SU-DHL-6 (cell line): Measurements from ENCODE around the gene FLAD1.
A peak's percentile ranks its signal among the peaks of the same experiment; 100 is the strongest.
"Not testable (repeated sequence)": the region's sequence is repeated elsewhere in the genome, so short reads cannot be mapped to it uniquely, and the experiment has no call there.

ENCODE experiments used
- H2AFZ ChIP-seq: fragments of 200-600 bp; sonication (generic); 2 replicates; pipeline ENCODE4 v1.6.1; 2014; ENCODE audit warnings: low read depth, mild to moderate bottlenecking, moderate library complexity, mixed read lengths, antibody characterized with exemption, low read length; ENCODE audit not compliant: severe bottlenecking
- H3F3A ChIP-seq: fragments of 200-600 bp; shearing (Covaris generic); 2 replicates; pipeline ENCODE4 v1.6.0; 2016; ENCODE audit warnings: antibody characterized with exemption, mild to moderate bottlenecking; ENCODE audit not compliant: insufficient read depth
- H3K27ac ChIP-seq: fragments of 200-600 bp; sonication (generic); 2 replicates; pipeline ENCODE4 v1.5.1; 2016; ENCODE audit warnings: low read depth, mild to moderate bottlenecking, low read length, moderate library complexity, mixed read lengths
- H3K27me3 ChIP-seq: fragments of 200-600 bp; sonication (generic), shearing (Covaris generic); 2 replicates; pipeline ENCODE4 v1.6.0; 2014; ENCODE audit warnings: mild to moderate bottlenecking, low read length
- H3K36me3 ChIP-seq: fragments of 200-600 bp; sonication (generic); 2 replicates; pipeline ENCODE4 v1.6.1; 2014; ENCODE audit warnings: mild to moderate bottlenecking, low read length, mixed read lengths
- H3K4me2 ChIP-seq: fragments of 300-600, 200-600 bp; shearing (Covaris generic), sonication (generic); 2 replicates; pipeline ENCODE4 v1.6.0; 2014; ENCODE audit warnings: low read length, low read depth, mild to moderate bottlenecking; ENCODE audit not compliant: poor library complexity, severe bottlenecking
- H3K4me3 ChIP-seq: fragments of 200-600 bp; sonication (generic); 2 replicates; pipeline ENCODE4 v1.5.1; 2014; ENCODE audit warnings: antibody characterized with exemption, low read length, mild to moderate bottlenecking, mixed read lengths; ENCODE audit not compliant: insufficient read depth, poor library complexity, severe bottlenecking
- H3K79me2 ChIP-seq: fragments of 200-600 bp; sonication (generic); 2 replicates; pipeline ENCODE4 v1.6.1; 2014; ENCODE audit warnings: mild to moderate bottlenecking, low read length, moderate library complexity; ENCODE audit not compliant: insufficient read depth
- H3K9ac ChIP-seq: fragments of 200-600 bp; sonication (generic); 2 replicates; pipeline ENCODE4 v1.7.0; 2014; ENCODE audit warnings: mild to moderate bottlenecking, low read length
- H3K9me2 ChIP-seq: fragments of 200-600 bp; sonication (generic); replicated peaks from 2 replicates; pipeline ENCODE4 v1.6.1; 2014; ENCODE audit warnings: low read length; ENCODE audit not compliant: insufficient read depth
- H3K9me3 ChIP-seq: fragments of 200-600 bp; sonication (generic); 2 replicates; pipeline ENCODE4 v1.6.1; 2014; ENCODE audit warnings: low read length, mixed read lengths; ENCODE audit not compliant: insufficient read depth
- H4K20me1 ChIP-seq: fragments of 200-600 bp; sonication (generic); 2 replicates; pipeline ENCODE4 v1.6.1; 2014; ENCODE audit warnings: low read depth, mild to moderate bottlenecking, antibody characterized with exemption, low read length, moderate library complexity, mixed read lengths
- EZH2phosphoT487 ChIP-seq: fragments of 200-600 bp; sonication (generic), shearing (Covaris generic); conservative IDR thresholded peaks from 2 replicates; pipeline ENCODE4 v1.6.1; 2018; ENCODE audit warnings: mild to moderate bottlenecking, antibody characterized with exemption, low read length, moderate library complexity, mixed read lengths
- TF ChIP-seq, protein P1 (sequence below): fragments of 200-600 bp; sonication (generic); IDR thresholded peaks from one replicate; pipeline ENCODE4 v1.5.1; 2017; ENCODE audit warnings: antibody characterized with exemption, mild to moderate bottlenecking, low read length, moderate library complexity; ENCODE audit not compliant: insufficient read depth, poor library complexity, severe bottlenecking

FLAD1 gene

DNA sequence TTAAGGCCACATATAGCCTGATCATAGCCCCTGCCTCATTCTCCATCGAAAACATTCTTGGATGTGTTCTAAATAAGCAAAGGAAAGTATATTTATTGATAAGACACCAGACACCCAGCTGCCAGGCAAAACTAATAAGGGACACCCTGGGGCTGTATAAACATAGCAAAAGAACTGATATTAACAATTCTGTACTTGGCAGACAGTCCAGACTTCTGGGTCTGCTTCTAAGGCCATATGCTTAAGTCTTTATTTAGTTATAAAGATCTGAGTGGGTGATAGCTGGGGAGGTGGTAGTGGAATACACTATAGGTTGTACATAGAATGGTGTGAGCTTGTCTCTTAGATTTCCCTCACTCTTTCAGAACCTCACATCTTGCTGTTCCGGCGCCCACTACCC, 4.8 kb upstream of the FLAD1 start:
- Histone ChIP-seq H3K27me3 (no peaks in the 10 kb centered on the region), H2AFZ (no peak overlapping the region), H3K27ac (no peak overlapping the region), H3K9me3 (no peaks in the 10 kb centered on the region), H3K79me2 (peaks cover 51% of the 10 kb centered on the region), H3K4me3 (no peak overlapping the region), H3K36me3 (peaks cover 7% of the 10 kb centered on the region), H3K9ac (no peak overlapping the region), H3F3A (peaks cover 20% of the 10 kb centered on the region), H4K20me1 (no peaks in the 10 kb centered on the region), H3K9me2 (no peaks in the 10 kb centered on the region), H3K4me2 (no peak overlapping the region)
- no peak for TF ChIP-seq EZH2phosphoT487
- TF ChIP-seq, protein P1, sequence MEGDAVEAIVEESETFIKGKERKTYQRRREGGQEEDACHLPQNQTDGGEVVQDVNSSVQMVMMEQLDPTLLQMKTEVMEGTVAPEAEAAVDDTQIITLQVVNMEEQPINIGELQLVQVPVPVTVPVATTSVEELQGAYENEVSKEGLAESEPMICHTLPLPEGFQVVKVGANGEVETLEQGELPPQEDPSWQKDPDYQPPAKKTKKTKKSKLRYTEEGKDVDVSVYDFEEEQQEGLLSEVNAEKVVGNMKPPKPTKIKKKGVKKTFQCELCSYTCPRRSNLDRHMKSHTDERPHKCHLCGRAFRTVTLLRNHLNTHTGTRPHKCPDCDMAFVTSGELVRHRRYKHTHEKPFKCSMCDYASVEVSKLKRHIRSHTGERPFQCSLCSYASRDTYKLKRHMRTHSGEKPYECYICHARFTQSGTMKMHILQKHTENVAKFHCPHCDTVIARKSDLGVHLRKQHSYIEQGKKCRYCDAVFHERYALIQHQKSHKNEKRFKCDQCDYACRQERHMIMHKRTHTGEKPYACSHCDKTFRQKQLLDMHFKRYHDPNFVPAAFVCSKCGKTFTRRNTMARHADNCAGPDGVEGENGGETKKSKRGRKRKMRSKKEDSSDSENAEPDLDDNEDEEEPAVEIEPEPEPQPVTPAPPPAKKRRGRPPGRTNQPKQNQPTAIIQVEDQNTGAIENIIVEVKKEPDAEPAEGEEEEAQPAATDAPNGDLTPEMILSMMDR: no peak

DNA sequence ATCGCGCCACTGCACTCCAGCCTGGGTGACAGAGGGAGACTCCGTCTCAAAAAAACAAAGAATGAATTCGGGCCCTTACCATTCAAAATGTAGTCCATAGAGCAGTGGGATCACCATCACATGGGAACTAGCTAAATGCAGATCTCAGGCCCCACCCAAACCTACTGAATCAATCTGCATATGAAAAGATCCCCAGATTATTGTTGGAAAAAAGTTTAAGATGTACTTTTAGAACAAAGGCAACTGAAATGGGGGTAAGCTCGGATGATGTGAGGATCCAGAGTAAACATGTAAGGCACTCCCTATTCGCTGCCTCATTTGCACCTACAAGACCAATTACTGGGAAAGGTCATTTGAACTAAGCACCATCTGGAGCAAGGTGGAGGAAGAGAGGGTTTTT, 803 bp upstream of the FLAD1 start:
- no peaks in the 10 kb centered on the region for H4K20me1 ChIP-seq
- no peaks in the 10 kb centered on the region for H3K27me3 ChIP-seq
- TF ChIP-seq EZH2phosphoT487: no peak
- TF ChIP-seq, protein P1: no peak
- peaks cover 7% of the 10 kb centered on the region for H3K36me3 ChIP-seq
- peak overlapping the region; percentile 73 for H2AFZ ChIP-seq
- H3F3A ChIP-seq: peaks cover 20% of the 10 kb centered on the region
- peak overlapping the region; percentile 67 for H3K4me3 ChIP-seq
- H3K9me3 ChIP-seq: no peaks in the 10 kb centered on the region
- peaks cover 40% of the 10 kb centered on the region for H3K79me2 ChIP-seq
- peak overlapping the region; percentile 68 for H3K9ac ChIP-seq
- peak overlapping the region; percentile 92 for H3K4me2 ChIP-seq
- H3K9me2 ChIP-seq: no peaks in the 10 kb centered on the region
- peak overlapping the region; percentile 77 for H3K27ac ChIP-seq

DNA sequence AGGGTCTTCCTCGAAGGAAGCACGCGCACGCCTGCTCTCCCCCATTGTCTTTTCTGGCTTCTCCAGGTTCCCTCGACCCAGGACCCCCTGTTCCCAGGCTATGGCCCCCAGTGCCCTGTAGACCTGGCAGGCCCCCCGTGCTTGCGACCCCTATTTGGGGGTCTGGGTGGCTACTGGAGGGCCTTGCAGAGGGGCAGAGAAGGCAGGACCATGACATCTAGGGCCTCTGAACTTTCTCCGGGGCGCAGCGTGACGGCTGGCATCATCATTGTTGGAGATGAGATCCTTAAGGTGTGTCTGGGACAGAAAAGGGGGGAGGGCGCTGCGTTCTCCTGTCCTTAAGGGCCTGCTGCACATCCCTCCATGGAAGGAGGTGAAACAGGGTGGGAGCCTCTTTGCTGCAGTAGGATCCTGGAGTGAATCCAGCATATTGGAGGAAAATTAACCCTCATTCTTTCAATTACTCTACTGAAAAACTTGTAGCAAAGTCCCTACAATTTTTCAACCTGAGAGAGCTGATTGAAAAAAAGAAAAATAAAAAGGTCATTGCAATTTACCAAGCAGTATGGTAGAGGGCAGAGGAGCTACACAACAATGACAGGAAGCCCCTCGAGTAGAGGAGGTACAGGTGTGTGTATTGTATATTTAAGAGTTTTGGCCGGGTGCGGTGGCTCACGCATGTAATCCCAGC, 777 bp downstream of the FLAD1 start:
- H3K27ac ChIP-seq: peak overlapping the region; percentile 54
- peaks cover 14% of the 10 kb centered on the region for H3F3A ChIP-seq
- H3K4me3 ChIP-seq: peak overlapping the region; percentile 84
- peak overlapping the region; percentile 100 for H3K4me2 ChIP-seq
- no peaks in the 10 kb centered on the region; the same call in 1 of the 2 replicates for H4K20me1 ChIP-seq
- H3K79me2 ChIP-seq: peaks cover 30% of the 10 kb centered on the region
- peak overlapping the region; percentile 92 for H3K9ac ChIP-seq
- H3K27me3 ChIP-seq: no peaks in the 10 kb centered on the region
- H3K36me3 ChIP-seq: peaks cover 2% of the 10 kb centered on the region; the same call in 1 of the 2 replicates
- TF ChIP-seq EZH2phosphoT487: no peak
- TF ChIP-seq, protein P1: peak; percentile 16
- no peaks in the 10 kb centered on the region for H3K9me2 ChIP-seq
- no peaks in the 10 kb centered on the region for H3K9me3 ChIP-seq
- H2AFZ ChIP-seq: no peak overlapping the region

DNA sequence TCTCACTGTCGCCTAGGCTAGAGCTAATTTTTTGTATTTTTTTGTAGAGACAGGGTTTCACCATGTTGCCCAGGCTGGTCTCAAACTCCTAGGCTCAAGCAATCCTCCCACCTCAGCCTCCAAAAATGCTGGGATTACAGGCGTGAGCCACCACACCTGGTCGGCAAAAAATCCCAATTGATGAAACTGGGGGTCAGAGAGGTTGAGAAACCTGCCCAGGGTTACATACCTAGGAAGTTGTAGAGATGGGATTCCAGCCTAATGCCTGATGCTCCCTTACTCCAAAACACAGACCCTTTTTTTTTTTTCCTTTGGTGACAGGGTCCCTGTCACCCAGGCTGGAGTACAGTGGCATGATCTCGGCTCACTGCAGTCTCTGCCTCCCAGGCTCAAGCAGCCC, 3.6 kb downstream of the FLAD1 start:
- not testable (repeated sequence) for H3K4me3 ChIP-seq, H3K4me2 ChIP-seq, H2AFZ ChIP-seq, H4K20me1 ChIP-seq, H3K36me3 ChIP-seq, H3F3A ChIP-seq, H3K27ac ChIP-seq, H3K9me3 ChIP-seq, H3K9me2 ChIP-seq, H3K9ac ChIP-seq, H3K27me3 ChIP-seq
- peaks cover 30% of the 10 kb centered on the region for H3K79me2 ChIP-seq
